Ascending aorta (tissue), 2 donors: ENCODE measurements around the gene YIF1B. TPM values are rescaled to one million over a fixed set of nuclear protein-coding genes. Genes with fewer than 3 reads are reported as not detected.

Source experiments
- DNase-seq, 2 donors: peaks; one replicate each; pipeline ENCODE4 v3.0.0-alpha.2; 2019; ENCODE audit warnings: low spot score in 2 of 2
- H3K27ac ChIP-seq, 2 donors: fragments of 200-600 bp; sonication (generic); one replicate each; pipeline ENCODE4 v1.5.1; 2016 to 2017; ENCODE audit warnings: mild to moderate bottlenecking in 1 of 2
- H3K27me3 ChIP-seq: fragments of 200-600 bp; sonication (generic); one replicate; pipeline ENCODE4 v1.5.1; 2017
- H3K36me3 ChIP-seq, 2 donors: fragments of 200-600 bp; sonication (generic); one replicate each; pipeline ENCODE4 v1.5.1; 2016
- H3K4me1 ChIP-seq, 2 donors: fragments of 200-600 bp; sonication (generic); one replicate each; pipeline ENCODE4 v1.5.1; 2016 to 2017; ENCODE audit warnings: mild to moderate bottlenecking in 1 of 2
- H3K4me3 ChIP-seq, 2 donors: fragments of 200-600 bp; sonication (generic); one replicate each; pipeline ENCODE4 v1.5.1; 2016 to 2017; ENCODE audit warnings: mild to moderate bottlenecking in 1 of 2
- H3K9me3 ChIP-seq, 2 donors: fragments of 200-600 bp; sonication (generic); one replicate each; pipeline ENCODE4 v1.5.1; 2016
- CTCF ChIP-seq, 3 experiments: fragments of 200-600 bp in 2 of 3; fragments of 450-650 bp in 1 of 3; sonication (generic) in 2 of 3; IDR thresholded peaks; one replicate each; pipeline ENCODE4 v1.5.1; 2016 to 2019; ENCODE audit warnings: antibody characterized with exemption in 3 of 3, mild to moderate bottlenecking in 1 of 3, moderate library complexity in 1 of 3
- intact Hi-C: fragments of 100-400 bp; cut with DNase I; formaldehyde crosslinking; loops from one replicate; pipeline ENCODE4 v1.15.1; 2023
- total RNA-seq: library from RNA; depleted of rRNA; stranded (reverse); fragments of >200 nt; gene quantifications from one replicate; pipeline ENCODE4 v1.1.0, GENCODE V29; 2016

The YIF1B gene
- total RNA-seq, 1 donor from 2014 or later: 24.7 TPM

GRCh38 chr19:38277969-38278680 is 37.6 kb downstream of the YIF1B start:
- DNase-seq: peak; percentile 33 to 95
- peak overlapping the region; percentile 85 to 89 for H3K27ac ChIP-seq
- H3K27me3 ChIP-seq: no peaks in the 10 kb centered on the region
- no peak for TF ChIP-seq CTCF (IDR thresholded peaks at IDR 0.05)
- intact Hi-C loops: loop anchor here (1.0 kb wide), 3 partner anchors 14 to 38 kb away; partner anchors contain the start of gene SPINT2
- H3K4me1 ChIP-seq: peaks cover 26 to 69% of the 10 kb centered on the region in 2 donors
- H3K36me3 ChIP-seq: peaks cover 0 to 8% of the 10 kb centered on the region in 2 donors
- H3K4me3 ChIP-seq: peak overlapping the region in 1 of 2 donors; percentile 27
- no peaks in the 10 kb centered on the region for H3K9me3 ChIP-seq

- Histone ChIP-seq H3K27me3 (no peaks in the 10 kb centered on the region), H3K9me3 (no peaks in the 10 kb centered on the region), H3K27ac (peak overlapping the region; percentile 85 to 89), H3K36me3 (peaks cover 0 to 8% of the 10 kb centered on the region in 2 donors), H3K4me1 (peaks cover 26 to 66% of the 10 kb centered on the region in 2 donors), H3K4me3 (peak overlapping the region in 1 of 2 donors; percentile 27)
- DNase-seq: no peak
- no peak for TF ChIP-seq CTCF (IDR thresholded peaks at IDR 0.05)
- intact Hi-C loops: no loop called here
These were observed 38.2 kb downstream of the YIF1B start for GRCh38 chr19:38277549-38277948.

- Histone ChIP-seq H3K36me3 (peaks cover 0 to 8% of the 10 kb centered on the region in 2 donors), H3K4me1 (peaks cover 26 to 61% of the 10 kb centered on the region in 2 donors), H3K9me3 (no peaks in the 10 kb centered on the region), H3K4me3 (peak overlapping the region in 1 of 2 donors; percentile 27), H3K27ac (peak overlapping the region; percentile 85 to 89), H3K27me3 (no peaks in the 10 kb centered on the region)
- DNase-seq: no peak
- TF ChIP-seq CTCF (IDR thresholded peaks at IDR 0.05): no peak
- intact Hi-C loops: no loop called here
These were observed 38.7 kb downstream of the YIF1B start for GRCh38 chr19:38276942-38277517.

GRCh38 chr19:38274739-38275138 is 41.0 kb downstream of the YIF1B start:
- Histone ChIP-seq H3K27me3 (no peaks in the 10 kb centered on the region), H3K9me3 (no peaks in the 10 kb centered on the region), H3K4me3 (no peak overlapping the region), H3K36me3 (no peaks in the 10 kb centered on the region), H3K27ac (peak overlapping the region; percentile 85 to 89), H3K4me1 (peaks cover 26 to 73% of the 10 kb centered on the region in 2 donors)
- intact Hi-C loops: no loop called here
- no peak for TF ChIP-seq CTCF (IDR thresholded peaks at IDR 0.05)
- DNase-seq: no peak

GRCh38 chr19:38273499-38273898 is 42.2 kb downstream of the YIF1B start:
- H3K9me3 ChIP-seq: no peaks in the 10 kb centered on the region
- H3K27ac ChIP-seq: peak overlapping the region; percentile 85 to 89
- TF ChIP-seq CTCF (IDR thresholded peaks at IDR 0.05): no peak
- no peak for DNase-seq
- peaks cover 22 to 70% of the 10 kb centered on the region in 2 donors for H3K4me1 ChIP-seq
- H3K27me3 ChIP-seq: no peaks in the 10 kb centered on the region
- intact Hi-C loops: no loop called here
- H3K36me3 ChIP-seq: no peaks in the 10 kb centered on the region
- no peak overlapping the region for H3K4me3 ChIP-seq
